ENCODE measurements around the gene BEX3. TPM values are rescaled to one million over a fixed set of nuclear protein-coding genes. Genes with fewer than 3 reads are reported as not detected.

BEX3 gene
- total RNA-seq, 1 experiment from 2014 or later: 367 TPM

- POLR2A ChIA-PET: no interaction called here
- CTCF ChIA-PET: no interaction called here
These were observed 13.3 kb upstream of the BEX3 start for GRCh38 chrX:103363046-103363445.

GRCh38 chrX:103367502-103367901 is 8.8 kb upstream of the BEX3 start:
- no TSS peak for BruUV-seq (replicated peaks)
- Histone ChIP-seq H3K27me3 (replicated peaks; ENCODE audit: control insufficient read depth, insufficient read depth, low read length) (no peaks in the 10 kb centered on the region), H3K36me3 (ENCODE audit: control insufficient read depth, insufficient read depth, low read length) (no peaks in the 10 kb centered on the region), H3K4me1 (peaks cover 23% of the 10 kb centered on the region), H3K9me3 (no peaks in the 10 kb centered on the region), H3K4me3 (ENCODE audit: low read depth, low read length) (no peak overlapping the region)
- TF ChIP-seq, protein P1, sequence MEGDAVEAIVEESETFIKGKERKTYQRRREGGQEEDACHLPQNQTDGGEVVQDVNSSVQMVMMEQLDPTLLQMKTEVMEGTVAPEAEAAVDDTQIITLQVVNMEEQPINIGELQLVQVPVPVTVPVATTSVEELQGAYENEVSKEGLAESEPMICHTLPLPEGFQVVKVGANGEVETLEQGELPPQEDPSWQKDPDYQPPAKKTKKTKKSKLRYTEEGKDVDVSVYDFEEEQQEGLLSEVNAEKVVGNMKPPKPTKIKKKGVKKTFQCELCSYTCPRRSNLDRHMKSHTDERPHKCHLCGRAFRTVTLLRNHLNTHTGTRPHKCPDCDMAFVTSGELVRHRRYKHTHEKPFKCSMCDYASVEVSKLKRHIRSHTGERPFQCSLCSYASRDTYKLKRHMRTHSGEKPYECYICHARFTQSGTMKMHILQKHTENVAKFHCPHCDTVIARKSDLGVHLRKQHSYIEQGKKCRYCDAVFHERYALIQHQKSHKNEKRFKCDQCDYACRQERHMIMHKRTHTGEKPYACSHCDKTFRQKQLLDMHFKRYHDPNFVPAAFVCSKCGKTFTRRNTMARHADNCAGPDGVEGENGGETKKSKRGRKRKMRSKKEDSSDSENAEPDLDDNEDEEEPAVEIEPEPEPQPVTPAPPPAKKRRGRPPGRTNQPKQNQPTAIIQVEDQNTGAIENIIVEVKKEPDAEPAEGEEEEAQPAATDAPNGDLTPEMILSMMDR (IDR thresholded peaks at IDR 0.05; ENCODE audit: insufficient read depth in 1 of 2, low read depth in 1 of 2, low read length in 1 of 2, severe bottlenecking in 1 of 2, unreplicated experiment in 1 of 2): no peak
- Mint-ChIP-seq H3K27me3 (ENCODE audit: insufficient read depth, unreplicated experiment) (no peaks in the 10 kb centered on the region), H3K4me1 (ENCODE audit: low read depth, unreplicated experiment) (peaks cover 36% of the 10 kb centered on the region), H3K9me3 (ENCODE audit: unreplicated experiment) (no peaks in the 10 kb centered on the region), H3K36me3 (ENCODE audit: insufficient read depth, unreplicated experiment) (no peaks in the 10 kb centered on the region), H3K4me3 (ENCODE audit: unreplicated experiment) (no peak overlapping the region), H3K27ac (ENCODE audit: unreplicated experiment) (peak overlapping the region; percentile 53)
- peak; percentile 10 to 50 for DNase-seq
- intact Hi-C loops (cut with micrococcal nuclease; ENCODE audit: unreplicated experiment): no loop called here
- CTCF ChIA-PET: no interaction called here
- POLR2A ChIA-PET: no interaction called here

More at GRCh38 chrX:103363046-103363445, 13.3 kb upstream of the BEX3 start:
- BruUV-seq (replicated peaks): no TSS peak
- H3K4me3 ChIP-seq (ENCODE audit: low read depth, low read length): no peak overlapping the region
- TF ChIP-seq, protein P1 (IDR thresholded peaks at IDR 0.05; ENCODE audit: insufficient read depth in 1 of 2, low read depth in 1 of 2, low read length in 1 of 2, severe bottlenecking in 1 of 2, unreplicated experiment in 1 of 2): no peak
- H3K36me3 Mint-ChIP-seq (ENCODE audit: insufficient read depth, unreplicated experiment): peaks cover 10% of the 10 kb centered on the region
- no peaks in the 10 kb centered on the region for H3K9me3 Mint-ChIP-seq (ENCODE audit: unreplicated experiment)
- H3K27me3 Mint-ChIP-seq (ENCODE audit: insufficient read depth, unreplicated experiment): no peaks in the 10 kb centered on the region
- peak overlapping the region; percentile 42 for H3K4me3 Mint-ChIP-seq (ENCODE audit: unreplicated experiment)
- H3K27ac Mint-ChIP-seq (ENCODE audit: unreplicated experiment): peak overlapping the region; percentile 78
- no peaks in the 10 kb centered on the region for H3K36me3 ChIP-seq (ENCODE audit: control insufficient read depth, insufficient read depth, low read length)
- no peak for DNase-seq
- peaks cover 36% of the 10 kb centered on the region for H3K4me1 Mint-ChIP-seq (ENCODE audit: low read depth, unreplicated experiment)
- H3K9me3 ChIP-seq: no peaks in the 10 kb centered on the region
- H3K4me1 ChIP-seq: peaks cover 44% of the 10 kb centered on the region
- H3K27me3 ChIP-seq (replicated peaks; ENCODE audit: control insufficient read depth, insufficient read depth, low read length): no peaks in the 10 kb centered on the region
- intact Hi-C loops (cut with micrococcal nuclease; ENCODE audit: unreplicated experiment): loop anchor here (5.0 kb wide), 2 partner anchors 79 to 99 kb away; no protein-coding TSS in a partner anchor

GRCh38 chrX:103369479-103369878 is 6.9 kb upstream of the BEX3 start:
- Histone ChIP-seq H3K36me3 (ENCODE audit: control insufficient read depth, insufficient read depth, low read length) (no peaks in the 10 kb centered on the region), H3K4me3 (ENCODE audit: low read depth, low read length) (no peak overlapping the region), H3K4me1 (peaks cover 11% of the 10 kb centered on the region; the same call in 1 of the 2 replicates), H3K9me3 (no peaks in the 10 kb centered on the region), H3K27me3 (replicated peaks; ENCODE audit: control insufficient read depth, insufficient read depth, low read length) (no peaks in the 10 kb centered on the region)
- Mint-ChIP-seq H3K27me3 (ENCODE audit: insufficient read depth, unreplicated experiment) (no peaks in the 10 kb centered on the region), H3K4me1 (ENCODE audit: low read depth, unreplicated experiment) (peaks cover 29% of the 10 kb centered on the region), H3K4me3 (ENCODE audit: unreplicated experiment) (no peak overlapping the region), H3K27ac (ENCODE audit: unreplicated experiment) (no peak overlapping the region), H3K36me3 (ENCODE audit: insufficient read depth, unreplicated experiment) (no peaks in the 10 kb centered on the region), H3K9me3 (ENCODE audit: unreplicated experiment) (no peaks in the 10 kb centered on the region)
- no peak for DNase-seq
- CTCF ChIA-PET: no interaction called here
- intact Hi-C loops (cut with micrococcal nuclease; ENCODE audit: unreplicated experiment): no loop called here
- BruUV-seq (replicated peaks): no TSS peak
- TF ChIP-seq, protein P1 (IDR thresholded peaks at IDR 0.05; ENCODE audit: insufficient read depth in 1 of 2, low read depth in 1 of 2, low read length in 1 of 2, severe bottlenecking in 1 of 2, unreplicated experiment in 1 of 2): no peak
- POLR2A ChIA-PET: no interaction called here
